ENCODE results near the gene MRPL22.

DNA sequence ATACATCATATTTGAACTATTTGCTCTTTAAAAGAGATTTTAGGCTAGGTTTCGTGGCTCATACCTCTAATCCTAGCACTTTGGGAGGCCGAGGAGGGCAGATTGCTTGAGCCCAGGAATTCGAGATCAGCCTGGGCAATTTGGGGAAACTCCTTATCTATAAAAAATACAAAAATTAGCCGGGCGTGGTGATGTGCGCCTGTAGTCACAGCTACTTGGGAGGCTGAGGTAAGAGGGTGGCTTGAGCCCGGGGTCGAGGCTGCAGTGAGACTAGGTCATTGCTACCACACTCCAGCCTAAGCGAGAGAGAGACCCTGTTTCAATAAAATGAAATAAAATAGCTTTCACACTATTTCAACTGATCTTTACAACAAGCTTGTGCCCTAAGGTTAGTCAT is 500 bp upstream of the MRPL22 start:
- TF ChIP-seq, protein P1, sequence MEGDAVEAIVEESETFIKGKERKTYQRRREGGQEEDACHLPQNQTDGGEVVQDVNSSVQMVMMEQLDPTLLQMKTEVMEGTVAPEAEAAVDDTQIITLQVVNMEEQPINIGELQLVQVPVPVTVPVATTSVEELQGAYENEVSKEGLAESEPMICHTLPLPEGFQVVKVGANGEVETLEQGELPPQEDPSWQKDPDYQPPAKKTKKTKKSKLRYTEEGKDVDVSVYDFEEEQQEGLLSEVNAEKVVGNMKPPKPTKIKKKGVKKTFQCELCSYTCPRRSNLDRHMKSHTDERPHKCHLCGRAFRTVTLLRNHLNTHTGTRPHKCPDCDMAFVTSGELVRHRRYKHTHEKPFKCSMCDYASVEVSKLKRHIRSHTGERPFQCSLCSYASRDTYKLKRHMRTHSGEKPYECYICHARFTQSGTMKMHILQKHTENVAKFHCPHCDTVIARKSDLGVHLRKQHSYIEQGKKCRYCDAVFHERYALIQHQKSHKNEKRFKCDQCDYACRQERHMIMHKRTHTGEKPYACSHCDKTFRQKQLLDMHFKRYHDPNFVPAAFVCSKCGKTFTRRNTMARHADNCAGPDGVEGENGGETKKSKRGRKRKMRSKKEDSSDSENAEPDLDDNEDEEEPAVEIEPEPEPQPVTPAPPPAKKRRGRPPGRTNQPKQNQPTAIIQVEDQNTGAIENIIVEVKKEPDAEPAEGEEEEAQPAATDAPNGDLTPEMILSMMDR (IDR thresholded peaks at IDR 0.05), result no peak
- no peak for TF ChIP-seq POLR2A (IDR thresholded peaks at IDR 0.05)

Data from esophagus squamous epithelium (tissue), 4 donors.